Cardiac fibroblast (primary cell): ENCODE data around the gene PTCSC3.

Source experiments
- DNase-seq, 2 donors: peaks; one replicate each; pipeline versions ENCODE4 v3.0.0 to v3.0.0-alpha.2; 2010; ENCODE audit warnings: low read depth in 2 of 2
- H3K4me3 ChIP-seq, 2 donors: replicated peaks in 1 of 2; 1 replicate in 1 of 2; 2 replicates in 1 of 2; pipeline ENCODE4 v1.5.1; 2011; ENCODE audit warnings: low read depth in 2 of 2, low read length in 2 of 2, mild to moderate bottlenecking in 2 of 2, moderate library complexity in 1 of 2
- TF ChIP-seq, protein P1 (sequence below): IDR thresholded peaks from one replicate; pipeline ENCODE4 v1.5.1; 2011; ENCODE audit warnings: low read depth, mild to moderate bottlenecking, low read length, inconsistent platforms

PTCSC3 gene

DNA sequence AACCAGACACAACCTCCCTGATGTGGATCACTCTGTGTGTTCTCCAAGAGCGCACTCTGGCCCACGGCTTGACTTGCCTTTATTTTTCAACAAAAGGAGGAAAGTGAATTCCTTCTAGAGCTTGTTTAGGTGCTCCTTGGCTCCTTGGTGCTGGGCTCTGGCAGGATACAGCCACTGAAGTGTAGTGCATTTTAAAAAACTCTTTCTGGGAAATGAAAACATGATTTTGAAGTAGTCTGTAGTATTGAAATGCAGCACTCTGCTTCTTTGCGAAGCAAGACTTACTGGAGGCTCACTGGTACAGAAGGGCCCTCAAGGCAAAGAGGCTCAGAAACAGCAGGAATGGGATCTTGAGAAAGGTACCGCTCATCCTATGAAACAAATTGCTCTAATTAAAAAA is 81.6 kb downstream of the PTCSC3 start:
- H3K4me3 ChIP-seq = no peak overlapping the region
- no peak for DNase-seq
- TF ChIP-seq, protein P1, sequence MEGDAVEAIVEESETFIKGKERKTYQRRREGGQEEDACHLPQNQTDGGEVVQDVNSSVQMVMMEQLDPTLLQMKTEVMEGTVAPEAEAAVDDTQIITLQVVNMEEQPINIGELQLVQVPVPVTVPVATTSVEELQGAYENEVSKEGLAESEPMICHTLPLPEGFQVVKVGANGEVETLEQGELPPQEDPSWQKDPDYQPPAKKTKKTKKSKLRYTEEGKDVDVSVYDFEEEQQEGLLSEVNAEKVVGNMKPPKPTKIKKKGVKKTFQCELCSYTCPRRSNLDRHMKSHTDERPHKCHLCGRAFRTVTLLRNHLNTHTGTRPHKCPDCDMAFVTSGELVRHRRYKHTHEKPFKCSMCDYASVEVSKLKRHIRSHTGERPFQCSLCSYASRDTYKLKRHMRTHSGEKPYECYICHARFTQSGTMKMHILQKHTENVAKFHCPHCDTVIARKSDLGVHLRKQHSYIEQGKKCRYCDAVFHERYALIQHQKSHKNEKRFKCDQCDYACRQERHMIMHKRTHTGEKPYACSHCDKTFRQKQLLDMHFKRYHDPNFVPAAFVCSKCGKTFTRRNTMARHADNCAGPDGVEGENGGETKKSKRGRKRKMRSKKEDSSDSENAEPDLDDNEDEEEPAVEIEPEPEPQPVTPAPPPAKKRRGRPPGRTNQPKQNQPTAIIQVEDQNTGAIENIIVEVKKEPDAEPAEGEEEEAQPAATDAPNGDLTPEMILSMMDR = no peak

DNA sequence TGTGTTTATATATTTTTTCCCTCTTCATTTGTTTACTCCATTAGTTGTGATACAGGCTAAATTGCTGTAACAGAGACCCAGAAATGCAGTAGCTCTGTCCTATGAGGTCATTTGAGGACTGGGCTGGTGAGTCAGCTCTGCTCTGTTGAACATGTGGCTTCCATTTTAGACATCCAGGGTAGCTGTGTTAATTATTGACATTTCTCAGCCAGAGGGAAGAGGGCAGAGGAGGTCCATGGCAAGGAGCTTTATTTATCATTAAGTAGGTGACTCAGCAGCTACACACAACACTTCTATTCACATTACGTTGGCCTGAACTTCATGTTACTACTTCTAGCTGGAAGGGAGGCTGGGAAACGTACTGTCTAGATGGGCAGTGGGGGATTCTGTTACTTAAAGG is 85.4 kb downstream of the PTCSC3 start:
- TF ChIP-seq, protein P1 = no peak
- peak; percentile 17 to 25 for DNase-seq
- H3K4me3 ChIP-seq = no peak overlapping the region

DNA sequence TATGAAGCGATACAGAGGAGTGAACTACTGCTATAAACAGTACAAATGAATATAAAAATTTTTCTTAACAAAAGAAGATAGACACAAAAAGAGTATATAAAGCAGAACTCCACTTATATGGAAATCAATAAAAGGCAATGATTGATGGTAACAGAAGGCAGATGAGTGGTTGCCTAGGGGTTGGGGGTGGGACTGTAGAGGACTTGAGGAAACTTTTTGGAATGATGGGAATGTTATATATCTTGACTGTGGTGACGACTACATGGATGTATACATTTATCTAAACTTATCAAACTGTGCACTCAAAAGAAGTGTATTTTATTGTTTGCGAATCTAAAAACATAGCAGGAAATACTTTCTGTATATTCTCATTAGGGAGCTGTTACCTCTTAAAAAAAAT is 89.1 kb downstream of the PTCSC3 start:
- no peak overlapping the region for H3K4me3 ChIP-seq
- TF ChIP-seq, protein P1 = no peak
- DNase-seq = no peak

DNA sequence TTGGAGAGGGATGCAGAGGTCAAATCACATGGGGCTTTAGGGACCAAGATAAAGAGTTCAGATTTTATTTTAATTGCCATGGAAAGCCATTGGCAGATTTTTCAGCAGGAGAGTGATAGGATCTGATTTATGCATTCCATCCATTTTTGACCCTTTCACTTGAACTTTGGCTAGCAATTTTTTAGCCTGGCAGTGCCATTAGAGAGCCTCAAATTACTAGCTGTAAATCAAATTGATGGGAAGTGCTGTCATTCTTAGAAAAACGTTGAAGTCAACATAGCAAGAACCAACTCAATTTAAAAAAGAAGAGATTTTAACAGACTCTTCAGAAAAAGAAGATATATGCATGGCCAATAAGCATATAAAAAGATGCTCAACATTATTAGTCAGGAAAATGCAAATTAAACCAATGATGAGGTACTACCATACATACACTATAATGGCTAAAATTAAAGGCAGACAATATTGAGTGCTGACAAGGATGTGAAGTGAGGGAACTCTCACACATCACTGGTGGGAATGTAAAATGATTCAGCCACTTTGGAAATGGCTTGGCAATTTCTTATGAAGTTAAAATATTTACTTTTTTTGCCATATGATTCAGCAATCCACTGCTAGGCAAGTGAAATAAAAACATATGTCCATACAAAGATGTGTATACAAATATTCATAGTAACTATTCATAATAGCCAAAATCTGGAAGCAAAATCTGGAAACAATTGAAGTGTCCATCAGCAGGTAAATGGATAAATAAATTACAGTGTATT is 89.7 kb downstream of the PTCSC3 start:
- TF ChIP-seq, protein P1 = no peak
- no peak for DNase-seq
- H3K4me3 ChIP-seq = no peak overlapping the region

DNA sequence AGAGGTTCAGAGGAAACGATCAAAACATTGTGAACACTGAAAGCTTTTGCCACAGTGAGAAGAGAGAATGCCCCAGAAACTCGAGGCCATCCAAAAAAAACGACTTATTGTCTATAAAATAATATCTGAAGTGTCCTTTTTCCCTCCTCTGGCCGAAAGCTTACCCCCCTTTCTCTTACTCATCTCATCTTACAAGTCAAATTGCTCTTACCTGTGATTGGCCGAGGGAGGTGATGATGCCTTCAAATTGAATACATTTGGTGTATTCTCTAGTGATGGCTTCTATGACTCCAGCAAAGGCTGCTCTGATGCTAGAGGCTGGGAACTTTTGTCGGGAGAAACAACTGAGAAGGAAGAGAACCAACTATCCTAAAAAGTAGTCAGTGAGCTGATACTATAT is 90.7 kb downstream of the PTCSC3 start:
- H3K4me3 ChIP-seq = no peak overlapping the region
- no peak for DNase-seq
- TF ChIP-seq, protein P1 = no peak
